ENCODE data around the gene WDR76.

Gene WDR76

DNA sequence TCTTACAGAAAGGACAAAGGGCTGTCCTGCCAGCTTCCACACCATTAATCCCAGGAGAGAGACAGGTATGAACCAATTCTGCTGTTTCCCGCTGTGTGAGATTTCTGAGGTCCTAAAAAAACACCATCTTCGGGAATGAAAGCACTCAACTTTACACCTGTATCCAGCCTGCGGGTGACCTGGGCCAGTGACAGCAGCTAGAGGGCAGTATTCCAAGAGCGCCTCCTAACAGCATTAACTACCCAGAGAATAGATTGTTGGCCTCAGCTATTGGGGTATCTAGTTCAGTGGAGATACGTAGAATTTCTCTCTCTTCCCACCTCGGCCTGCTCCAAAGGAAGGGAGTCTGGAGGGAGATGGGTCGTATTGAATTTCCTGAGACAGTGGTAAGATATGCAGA, 55.1 kb downstream of the WDR76 start:
- no peak overlapping the region for H3K27ac ChIP-seq (replicated peaks)
- H3K4me3 ChIP-seq (replicated peaks; ENCODE audit: insufficient read depth, low read length), result no peak overlapping the region
- DNase-seq (ENCODE audit: low read depth in 1 of 2, low spot score in 1 of 2), result no peak
- H3K27me3 ChIP-seq (ENCODE audit: insufficient read depth, poor library complexity, severe bottlenecking), result no peaks in the 10 kb centered on the region
- no peak for TF ChIP-seq SPI1 (IDR thresholded peaks at IDR 0.05; ENCODE audit: borderline replicate concordance, low read depth)
- TF ChIP-seq, protein P1, sequence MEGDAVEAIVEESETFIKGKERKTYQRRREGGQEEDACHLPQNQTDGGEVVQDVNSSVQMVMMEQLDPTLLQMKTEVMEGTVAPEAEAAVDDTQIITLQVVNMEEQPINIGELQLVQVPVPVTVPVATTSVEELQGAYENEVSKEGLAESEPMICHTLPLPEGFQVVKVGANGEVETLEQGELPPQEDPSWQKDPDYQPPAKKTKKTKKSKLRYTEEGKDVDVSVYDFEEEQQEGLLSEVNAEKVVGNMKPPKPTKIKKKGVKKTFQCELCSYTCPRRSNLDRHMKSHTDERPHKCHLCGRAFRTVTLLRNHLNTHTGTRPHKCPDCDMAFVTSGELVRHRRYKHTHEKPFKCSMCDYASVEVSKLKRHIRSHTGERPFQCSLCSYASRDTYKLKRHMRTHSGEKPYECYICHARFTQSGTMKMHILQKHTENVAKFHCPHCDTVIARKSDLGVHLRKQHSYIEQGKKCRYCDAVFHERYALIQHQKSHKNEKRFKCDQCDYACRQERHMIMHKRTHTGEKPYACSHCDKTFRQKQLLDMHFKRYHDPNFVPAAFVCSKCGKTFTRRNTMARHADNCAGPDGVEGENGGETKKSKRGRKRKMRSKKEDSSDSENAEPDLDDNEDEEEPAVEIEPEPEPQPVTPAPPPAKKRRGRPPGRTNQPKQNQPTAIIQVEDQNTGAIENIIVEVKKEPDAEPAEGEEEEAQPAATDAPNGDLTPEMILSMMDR (IDR thresholded peaks at IDR 0.05; ENCODE audit: insufficient read depth, low read length), result peak; percentile 43
- no peak for TF ChIP-seq POLR2AphosphoS5 (IDR thresholded peaks at IDR 0.05; ENCODE audit: low read depth)

DNA sequence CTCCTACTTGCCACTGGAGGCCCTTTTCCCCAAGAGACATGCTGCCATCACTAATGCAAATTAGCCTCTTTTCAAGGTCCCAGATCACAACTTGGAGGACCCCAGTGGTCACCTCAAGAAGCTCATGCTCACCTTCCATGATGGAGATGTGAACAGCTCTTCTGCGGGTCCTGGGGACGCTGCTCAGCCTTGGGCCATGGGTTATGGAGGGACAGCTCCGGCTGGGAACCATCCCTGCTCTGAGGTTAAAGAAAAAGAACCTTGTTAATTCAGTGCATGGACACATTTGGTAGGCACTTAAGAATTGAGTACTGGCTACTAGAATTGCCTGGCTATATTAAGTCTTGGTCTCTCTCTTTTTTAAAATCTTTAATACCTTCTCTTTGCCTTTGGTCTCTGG, 56.8 kb downstream of the WDR76 start:
- no peak for DNase-seq (ENCODE audit: low read depth in 1 of 2, low spot score in 1 of 2)
- no peak overlapping the region for H3K4me3 ChIP-seq (replicated peaks; ENCODE audit: insufficient read depth, low read length)
- no peak overlapping the region for H3K27ac ChIP-seq (replicated peaks)
- TF ChIP-seq SPI1 (IDR thresholded peaks at IDR 0.05; ENCODE audit: borderline replicate concordance, low read depth) (no peak), POLR2AphosphoS5 (IDR thresholded peaks at IDR 0.05; ENCODE audit: low read depth) (no peak), GABPA (IDR thresholded peaks at IDR 0.05; ENCODE audit: low read depth) (no peak)
- TF ChIP-seq, protein P2, sequence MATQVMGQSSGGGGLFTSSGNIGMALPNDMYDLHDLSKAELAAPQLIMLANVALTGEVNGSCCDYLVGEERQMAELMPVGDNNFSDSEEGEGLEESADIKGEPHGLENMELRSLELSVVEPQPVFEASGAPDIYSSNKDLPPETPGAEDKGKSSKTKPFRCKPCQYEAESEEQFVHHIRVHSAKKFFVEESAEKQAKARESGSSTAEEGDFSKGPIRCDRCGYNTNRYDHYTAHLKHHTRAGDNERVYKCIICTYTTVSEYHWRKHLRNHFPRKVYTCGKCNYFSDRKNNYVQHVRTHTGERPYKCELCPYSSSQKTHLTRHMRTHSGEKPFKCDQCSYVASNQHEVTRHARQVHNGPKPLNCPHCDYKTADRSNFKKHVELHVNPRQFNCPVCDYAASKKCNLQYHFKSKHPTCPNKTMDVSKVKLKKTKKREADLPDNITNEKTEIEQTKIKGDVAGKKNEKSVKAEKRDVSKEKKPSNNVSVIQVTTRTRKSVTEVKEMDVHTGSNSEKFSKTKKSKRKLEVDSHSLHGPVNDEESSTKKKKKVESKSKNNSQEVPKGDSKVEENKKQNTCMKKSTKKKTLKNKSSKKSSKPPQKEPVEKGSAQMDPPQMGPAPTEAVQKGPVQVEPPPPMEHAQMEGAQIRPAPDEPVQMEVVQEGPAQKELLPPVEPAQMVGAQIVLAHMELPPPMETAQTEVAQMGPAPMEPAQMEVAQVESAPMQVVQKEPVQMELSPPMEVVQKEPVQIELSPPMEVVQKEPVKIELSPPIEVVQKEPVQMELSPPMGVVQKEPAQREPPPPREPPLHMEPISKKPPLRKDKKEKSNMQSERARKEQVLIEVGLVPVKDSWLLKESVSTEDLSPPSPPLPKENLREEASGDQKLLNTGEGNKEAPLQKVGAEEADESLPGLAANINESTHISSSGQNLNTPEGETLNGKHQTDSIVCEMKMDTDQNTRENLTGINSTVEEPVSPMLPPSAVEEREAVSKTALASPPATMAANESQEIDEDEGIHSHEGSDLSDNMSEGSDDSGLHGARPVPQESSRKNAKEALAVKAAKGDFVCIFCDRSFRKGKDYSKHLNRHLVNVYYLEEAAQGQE (IDR thresholded peaks at IDR 0.05; ENCODE audit: insufficient replicate concordance, low read depth), result no peak
- TF ChIP-seq, protein P1 (IDR thresholded peaks at IDR 0.05; ENCODE audit: insufficient read depth, low read length), result no peak
- no peaks in the 10 kb centered on the region for H3K27me3 ChIP-seq (ENCODE audit: insufficient read depth, poor library complexity, severe bottlenecking)

DNA sequence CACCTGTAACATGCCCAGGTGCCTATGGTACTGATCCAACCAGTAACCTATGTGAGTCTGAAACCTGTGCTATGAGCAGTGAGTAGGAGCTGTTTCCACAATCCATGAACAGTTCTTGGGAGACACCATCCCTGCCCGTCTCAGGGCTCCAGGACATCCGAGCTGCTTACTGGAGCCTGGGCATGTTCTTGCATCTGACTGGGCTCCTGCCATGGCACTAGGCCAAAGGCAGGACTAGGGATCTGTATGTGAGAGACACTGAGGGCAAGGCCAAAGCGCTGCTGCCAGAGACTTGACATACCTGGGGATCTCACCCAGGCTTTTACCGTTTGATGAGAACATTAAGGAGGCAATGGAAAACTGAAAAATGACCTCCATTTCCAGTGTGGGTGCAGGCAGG, 59.8 kb downstream of the WDR76 start:
- TF ChIP-seq SPI1 (IDR thresholded peaks at IDR 0.05; ENCODE audit: borderline replicate concordance, low read depth) (no peak), GABPA (IDR thresholded peaks at IDR 0.05; ENCODE audit: low read depth) (no peak), POLR2AphosphoS5 (IDR thresholded peaks at IDR 0.05; ENCODE audit: low read depth) (no peak)
- TF ChIP-seq, protein P1 (IDR thresholded peaks at IDR 0.05; ENCODE audit: insufficient read depth, low read length), result no peak
- TF ChIP-seq, protein P2 (IDR thresholded peaks at IDR 0.05; ENCODE audit: insufficient replicate concordance, low read depth), result no peak
- no peak for DNase-seq (ENCODE audit: low read depth in 1 of 2, low spot score in 1 of 2)
- H3K27me3 ChIP-seq (ENCODE audit: insufficient read depth, poor library complexity, severe bottlenecking), result no peaks in the 10 kb centered on the region
- H3K27ac ChIP-seq (replicated peaks), result no peak overlapping the region
- H3K4me3 ChIP-seq (replicated peaks; ENCODE audit: insufficient read depth, low read length), result no peak overlapping the region

DNA sequence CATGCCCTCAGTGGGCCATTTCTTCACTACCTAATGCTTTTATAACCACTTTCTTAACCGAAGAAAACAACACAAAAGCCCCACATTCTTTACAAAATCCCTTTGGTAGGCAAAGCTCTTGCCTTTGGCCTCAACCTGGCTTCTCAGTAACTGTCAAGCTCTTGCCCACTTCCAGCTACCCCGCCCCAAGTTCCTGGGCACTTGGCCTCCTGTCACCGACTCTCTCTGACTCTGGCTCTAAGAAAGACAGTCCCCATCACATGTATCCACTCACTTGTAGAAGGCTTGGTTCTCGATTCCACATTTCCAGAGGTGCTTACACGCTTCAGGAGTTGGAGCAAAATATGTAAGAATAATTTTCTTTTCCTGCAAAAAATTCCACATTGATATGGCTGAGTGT, 61.1 kb downstream of the WDR76 start:
- TF ChIP-seq SPI1 (IDR thresholded peaks at IDR 0.05; ENCODE audit: borderline replicate concordance, low read depth), result no peak
- no peak for TF ChIP-seq POLR2AphosphoS5 (IDR thresholded peaks at IDR 0.05; ENCODE audit: low read depth)
- TF ChIP-seq, protein P2 (IDR thresholded peaks at IDR 0.05; ENCODE audit: insufficient replicate concordance, low read depth), result no peak
- TF ChIP-seq GABPA (IDR thresholded peaks at IDR 0.05; ENCODE audit: low read depth), result no peak
- TF ChIP-seq, protein P1 (IDR thresholded peaks at IDR 0.05; ENCODE audit: insufficient read depth, low read length), result no peak
- Histone ChIP-seq H3K27me3 (ENCODE audit: insufficient read depth, poor library complexity, severe bottlenecking) (no peaks in the 10 kb centered on the region), H3K4me3 (replicated peaks; ENCODE audit: insufficient read depth, low read length) (no peak overlapping the region), H3K27ac (replicated peaks) (no peak overlapping the region)
- DNase-seq (ENCODE audit: low read depth in 1 of 2, low spot score in 1 of 2), result no peak

All from HL-60 (cell line).